ENCODE measurements around the gene PPP6R1. TPM values are rescaled to one million over a fixed set of nuclear protein-coding genes. Genes with fewer than 3 reads are reported as not detected.

The PPP6R1 gene
- total RNA-seq, 1 experiment from 2014 or later: 79.7 TPM

- Histone ChIP-seq H3K79me1 (ENCODE audit: insufficient read depth, low read depth, low read length, poor library complexity, severe bottlenecking) (no peaks in the 10 kb centered on the region), H2BK12ac (ENCODE audit: insufficient read length, low read depth, low read length) (no peak overlapping the region), H3K4ac (ENCODE audit: low read depth, low read length) (no peak overlapping the region), H4K91ac (ENCODE audit: insufficient read length, low read depth, low read length) (no peak overlapping the region), H3T11ph (ENCODE audit: low read length) (no peak overlapping the region), H3K14ac (ENCODE audit: insufficient read depth, low read length) (no peak overlapping the region), H4K8ac (replicated peaks; ENCODE audit: insufficient read length, low read depth, low read length) (no peak overlapping the region), H3K9me3 (ENCODE audit: control insufficient read depth, low read depth, low read length) (no peaks in the 10 kb centered on the region), H3K79me2 (ENCODE audit: insufficient read depth, low read length) (no peaks in the 10 kb centered on the region), H2AFZ (ENCODE audit: low read length) (no peak overlapping the region), H3K56ac (ENCODE audit: insufficient read length, low read depth, low read length) (no peak overlapping the region), H3K4me2 (ENCODE audit: insufficient read depth, insufficient read length, low read length) (no peak overlapping the region), H4K20me1 (ENCODE audit: control insufficient read depth, insufficient read depth, insufficient read length) (no peaks in the 10 kb centered on the region), H3K27me3 (ENCODE audit: insufficient read depth, low read length) (no peaks in the 10 kb centered on the region), H3K23ac (ENCODE audit: insufficient read length, low read depth, low read length) (no peak overlapping the region), H3K9ac (ENCODE audit: extremely low read depth, insufficient read length, low read length) (no peak overlapping the region), H2BK15ac (ENCODE audit: low read depth, low read length) (no peak overlapping the region), H3K23me2 (ENCODE audit: insufficient read length, low read depth, low read length, poor library complexity, severe bottlenecking) (no peaks in the 10 kb centered on the region), H2BK20ac (ENCODE audit: low read depth, low read length, poor library complexity, severe bottlenecking) (no peak overlapping the region), H2AK5ac (ENCODE audit: insufficient read length, low read length) (no peak overlapping the region), H3K27ac (ENCODE audit: insufficient read length, low read depth, low read length) (no peak overlapping the region), H4K5ac (ENCODE audit: insufficient read length, low read depth, low read length) (no peak overlapping the region), H2BK5ac (ENCODE audit: insufficient read length, low read length) (no peak overlapping the region), H3K4me1 (ENCODE audit: insufficient read depth, low read length) (peaks cover 3% of the 10 kb centered on the region; the same call in 1 of the 2 replicates), H3K18ac (ENCODE audit: insufficient read length, low read depth, low read length) (no peak overlapping the region), H2BK120ac (ENCODE audit: low read depth, low read length, poor library complexity, severe bottlenecking) (no peak overlapping the region)
- H3K27me3 Mint-ChIP-seq (ENCODE audit: low read depth): no peaks in the 10 kb centered on the region; the same call in 1 of the 2 replicates
- H3K36me3 Mint-ChIP-seq (ENCODE audit: insufficient read depth in 1 of 3, low read depth in 3 of 3): peaks cover 45 to 68% (median 66%) of the 10 kb centered on the region in 3 experiments; a peak in 6 of 7 replicates
- no CpG with 5 or more reads among the region's 14 CpGs for WGBS (ENCODE audit: extremely low coverage, insufficient read length, low lambda C conversion rate)
- TF ChIP-seq CTCF (conservative IDR thresholded peaks at IDR 0.05): no peak
- H3K4me1 Mint-ChIP-seq: peaks cover 15 to 24% of the 10 kb centered on the region in 2 experiments
- H3K9me3 Mint-ChIP-seq: no peaks in the 10 kb centered on the region
- peak overlapping the region in 1 of 3 experiments; percentile 72; a peak in 1 of 7 replicates for H3K27ac Mint-ChIP-seq
- DNase-seq: peak; percentile 69
- peak overlapping the region in 1 of 2 experiments; percentile 53; a peak in 2 of 5 replicates for H3K4me3 Mint-ChIP-seq
Measured at GRCh38 chr19:55304980-55305379, 46.2 kb upstream of the PPP6R1 start.

Data from H9 (cell line).